WTC11 (cell line): Measurements from ENCODE around the gene MYO16. TPM values are rescaled to one million over a fixed set of nuclear protein-coding genes. Genes with fewer than 3 reads are reported as not detected.

Experiments
- ATAC-seq: fragments of 200-7000 bp; cut with Tn5 transposase; 2 replicates; pipeline ENCODE4 v1.10.0; 2021; ENCODE audit warnings: mild to moderate bottlenecking, moderate library complexity
- CTCF ChIA-PET: fragments of 300-600 bp; sonication (Branson Sonifier 250); formaldehyde crosslinking; loops from one replicate; lab custom pipeline; 2021; ENCODE audit warnings: antibody characterized with exemption; lab: Charles Lee
- POLR2A ChIA-PET: fragments of 350-600 bp; sonication (Branson Sonifier 250); formaldehyde crosslinking; loops from one replicate; lab custom pipeline; 2021; ENCODE audit warnings: antibody characterized with exemption; lab: Charles Lee
- DNase-seq: peaks from one replicate; pipeline ENCODE4 v3.0.0; 2021; ENCODE audit warnings: low spot score
- H3K27ac Mint-ChIP-seq: 2 replicates; pipeline ENCODE4 v1.8.0; 2021; ENCODE audit warnings: mixed read lengths
- H3K27me3 Mint-ChIP-seq: 2 replicates; pipeline ENCODE4 v1.8.0; 2021; ENCODE audit warnings: low read depth, mild to moderate bottlenecking, moderate library complexity, mixed read lengths
- H3K36me3 Mint-ChIP-seq: 2 replicates; pipeline ENCODE4 v1.8.0; 2021; ENCODE audit warnings: mixed read lengths
- H3K4me1 Mint-ChIP-seq: 2 replicates; pipeline ENCODE4 v1.8.0; 2022; ENCODE audit warnings: mixed read lengths
- H3K4me3 Mint-ChIP-seq: 2 replicates; pipeline ENCODE4 v1.8.0; 2021; ENCODE audit warnings: mild to moderate bottlenecking, moderate library complexity, mixed read lengths
- H3K9me3 Mint-ChIP-seq: 2 replicates; pipeline ENCODE4 v1.8.0; 2021; ENCODE audit warnings: mixed read lengths
- CREM ChIP-seq: sonication (generic); formaldehyde crosslinking; IDR thresholded peaks from 2 replicates; pipeline ENCODE4 v1.8.1; 2022; ENCODE audit warnings: mild to moderate bottlenecking, missing genetic modification reagents, moderate library complexity
- KAT7 ChIP-seq: sonication (generic); formaldehyde crosslinking; IDR thresholded peaks from 2 replicates; pipeline ENCODE4 v1.8.1; 2023; ENCODE audit warnings: missing genetic modification reagents, mild to moderate bottlenecking, borderline replicate concordance
- MXD4 ChIP-seq: fragments of 250-450 bp; sonication (Bioruptor Pico); IDR thresholded peaks from 2 replicates; pipeline ENCODE4 v1.8.0; 2021; ENCODE audit warnings: mild to moderate bottlenecking, moderate library complexity, borderline replicate concordance
- NR1H2 ChIP-seq: sonication (generic); formaldehyde crosslinking; IDR thresholded peaks from 2 replicates; pipeline ENCODE4 v1.9.0; 2021; ENCODE audit warnings: mild to moderate bottlenecking, moderate library complexity, missing genetic modification reagents
- TCF7 ChIP-seq: sonication (generic); formaldehyde crosslinking; IDR thresholded peaks from 2 replicates; pipeline ENCODE4 v1.8.0; 2022; ENCODE audit warnings: mild to moderate bottlenecking, low read depth, missing genetic modification reagents, moderate library complexity
- ZNF232 ChIP-seq: sonication (generic); formaldehyde crosslinking; IDR thresholded peaks from 2 replicates; pipeline ENCODE4 v1.8.0; 2022; ENCODE audit warnings: mild to moderate bottlenecking, missing genetic modification reagents
- ZNF263 ChIP-seq: sonication (generic); formaldehyde crosslinking; IDR thresholded peaks from 2 replicates; pipeline ENCODE4 v1.8.1; 2022; ENCODE audit warnings: low read depth, mild to moderate bottlenecking, moderate library complexity, missing genetic modification reagents
- ZNF423 ChIP-seq: fragments of 250-450 bp; sonication (Bioruptor Pico); IDR thresholded peaks from 2 replicates; pipeline ENCODE4 v2.1.2; 2022; ENCODE audit warnings: mild to moderate bottlenecking, moderate library complexity
- total RNA-seq: library from RNA; stranded (reverse); gene quantifications from 3 replicates; pipeline ENCODE4 v1.2.3, GENCODE V29; 2021
- TF ChIP-seq, protein P1 (sequence below): sonication (generic); formaldehyde crosslinking; IDR thresholded peaks from 2 replicates; pipeline ENCODE4 v1.8.0; 2022; ENCODE audit warnings: mild to moderate bottlenecking, missing genetic modification reagents
- TF ChIP-seq, protein P2 (sequence below): fragments of 250-450 bp; sonication (Bioruptor Pico); IDR thresholded peaks from 2 replicates; pipeline ENCODE4 v1.9.0; 2021; ENCODE audit warnings: mild to moderate bottlenecking
- TF ChIP-seq, protein P3 (sequence below): fragments of 200-600 bp; IDR thresholded peaks from 2 replicates; pipeline ENCODE4 v1.8.0; 2022; ENCODE audit warnings: antibody characterized with exemption
- TF ChIP-seq, protein P4 (sequence below): sonication (generic); formaldehyde crosslinking; IDR thresholded peaks from 2 replicates; pipeline ENCODE4 v1.8.0; 2023; ENCODE audit warnings: missing genetic modification reagents
- TF ChIP-seq, protein P5 (sequence below): sonication (generic); formaldehyde crosslinking; IDR thresholded peaks from 2 replicates; pipeline ENCODE4 v1.8.0; 2022; ENCODE audit warnings: missing genetic modification reagents
- TF ChIP-seq, protein P6 (sequence below): sonication (generic); formaldehyde crosslinking; IDR thresholded peaks from 2 replicates; pipeline ENCODE4 v1.8.1; 2023; ENCODE audit warnings: mild to moderate bottlenecking, missing genetic modification reagents, borderline replicate concordance
- TF ChIP-seq, protein P7 (sequence below): sonication (generic); formaldehyde crosslinking; IDR thresholded peaks from 2 replicates; pipeline ENCODE4 v1.8.0; 2022; ENCODE audit warnings: mild to moderate bottlenecking, missing genetic modification reagents
- TF ChIP-seq, protein P8 (sequence below): sonication (generic); formaldehyde crosslinking; IDR thresholded peaks from 2 replicates; pipeline ENCODE4 v1.8.1; 2023; ENCODE audit warnings: mild to moderate bottlenecking, missing genetic modification reagents, moderate library complexity

The MYO16 gene
- total RNA-seq, 1 experiment from 2014 or later = 0.09 TPM

DNA sequence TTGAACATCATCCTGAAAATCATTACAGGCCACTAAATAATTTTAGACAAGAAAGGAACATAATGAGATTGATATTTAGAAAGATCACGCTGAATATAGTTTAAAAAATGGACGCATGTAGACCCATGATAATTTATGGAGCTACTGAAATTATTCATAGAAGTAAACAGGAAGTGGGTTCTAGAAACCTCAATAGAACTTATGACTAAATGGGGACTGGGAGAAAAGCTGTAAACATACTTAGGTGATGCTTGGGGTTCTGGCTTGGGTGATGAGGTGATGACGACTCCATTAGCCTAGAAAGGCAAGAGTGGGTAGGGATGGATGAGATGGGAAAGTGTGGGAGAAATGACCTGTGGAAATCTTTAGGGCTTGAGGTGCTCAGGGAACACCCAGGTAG lies 484.0 kb downstream of the MYO16 start:
- no peaks in the 10 kb centered on the region for H3K36me3 Mint-ChIP-seq
- no peaks in the 10 kb centered on the region for H3K9me3 Mint-ChIP-seq
- no peaks in the 10 kb centered on the region for H3K27me3 Mint-ChIP-seq
- no peak for TF ChIP-seq CREM (CRISPR knock-in tag)
- TF ChIP-seq, protein P1, sequence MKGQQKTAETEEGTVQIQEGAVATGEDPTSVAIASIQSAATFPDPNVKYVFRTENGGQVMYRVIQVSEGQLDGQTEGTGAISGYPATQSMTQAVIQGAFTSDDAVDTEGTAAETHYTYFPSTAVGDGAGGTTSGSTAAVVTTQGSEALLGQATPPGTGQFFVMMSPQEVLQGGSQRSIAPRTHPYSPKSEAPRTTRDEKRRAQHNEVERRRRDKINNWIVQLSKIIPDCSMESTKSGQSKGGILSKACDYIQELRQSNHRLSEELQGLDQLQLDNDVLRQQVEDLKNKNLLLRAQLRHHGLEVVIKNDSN = no peak
- TF ChIP-seq, protein P2, sequence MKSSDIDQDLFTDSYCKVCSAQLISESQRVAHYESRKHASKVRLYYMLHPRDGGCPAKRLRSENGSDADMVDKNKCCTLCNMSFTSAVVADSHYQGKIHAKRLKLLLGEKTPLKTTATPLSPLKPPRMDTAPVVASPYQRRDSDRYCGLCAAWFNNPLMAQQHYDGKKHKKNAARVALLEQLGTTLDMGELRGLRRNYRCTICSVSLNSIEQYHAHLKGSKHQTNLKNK (CRISPR knock-in tag) = no peak
- TF ChIP-seq, protein P3, sequence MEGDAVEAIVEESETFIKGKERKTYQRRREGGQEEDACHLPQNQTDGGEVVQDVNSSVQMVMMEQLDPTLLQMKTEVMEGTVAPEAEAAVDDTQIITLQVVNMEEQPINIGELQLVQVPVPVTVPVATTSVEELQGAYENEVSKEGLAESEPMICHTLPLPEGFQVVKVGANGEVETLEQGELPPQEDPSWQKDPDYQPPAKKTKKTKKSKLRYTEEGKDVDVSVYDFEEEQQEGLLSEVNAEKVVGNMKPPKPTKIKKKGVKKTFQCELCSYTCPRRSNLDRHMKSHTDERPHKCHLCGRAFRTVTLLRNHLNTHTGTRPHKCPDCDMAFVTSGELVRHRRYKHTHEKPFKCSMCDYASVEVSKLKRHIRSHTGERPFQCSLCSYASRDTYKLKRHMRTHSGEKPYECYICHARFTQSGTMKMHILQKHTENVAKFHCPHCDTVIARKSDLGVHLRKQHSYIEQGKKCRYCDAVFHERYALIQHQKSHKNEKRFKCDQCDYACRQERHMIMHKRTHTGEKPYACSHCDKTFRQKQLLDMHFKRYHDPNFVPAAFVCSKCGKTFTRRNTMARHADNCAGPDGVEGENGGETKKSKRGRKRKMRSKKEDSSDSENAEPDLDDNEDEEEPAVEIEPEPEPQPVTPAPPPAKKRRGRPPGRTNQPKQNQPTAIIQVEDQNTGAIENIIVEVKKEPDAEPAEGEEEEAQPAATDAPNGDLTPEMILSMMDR = no peak
- TF ChIP-seq NR1H2 (CRISPR knock-in tag) = no peak
- ATAC-seq = no peak
- CTCF ChIA-PET = interaction anchor here (1.0 kb wide), 1 partner anchor 152 kb away, joined by 4 read pairs; no protein-coding TSS in a partner anchor
- no peaks in the 10 kb centered on the region for H3K4me1 Mint-ChIP-seq
- POLR2A ChIA-PET = no interaction called here
- no peak for DNase-seq
- no peak overlapping the region for H3K27ac Mint-ChIP-seq
- H3K4me3 Mint-ChIP-seq = no peak overlapping the region

DNA sequence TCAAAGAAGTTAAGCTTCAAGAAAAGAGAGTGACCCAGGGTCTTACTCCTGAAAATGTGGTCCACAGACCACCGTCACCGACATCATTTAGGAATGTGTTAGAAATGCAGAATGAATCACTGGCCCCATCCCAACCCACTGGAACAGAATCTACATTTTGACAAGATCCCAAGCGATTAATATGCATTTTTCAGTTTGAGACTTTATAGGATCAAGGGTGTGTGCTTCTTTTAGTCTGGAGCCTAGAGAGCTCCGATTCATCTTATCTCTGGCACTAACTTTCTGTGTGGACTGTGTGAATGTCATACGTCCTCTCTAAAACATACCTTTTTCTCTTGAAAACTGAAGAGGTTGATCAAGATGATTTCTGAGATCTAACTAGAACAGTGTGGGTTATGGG lies 484.8 kb downstream of the MYO16 start:
- no peak for DNase-seq
- no peaks in the 10 kb centered on the region for H3K4me1 Mint-ChIP-seq
- POLR2A ChIA-PET = interaction anchor here (0.6 kb wide), 1 partner anchor 38 kb away, joined by 4 read pairs; no protein-coding TSS in a partner anchor
- H3K27me3 Mint-ChIP-seq = no peaks in the 10 kb centered on the region
- H3K4me3 Mint-ChIP-seq = no peak overlapping the region
- TF ChIP-seq TCF7 (CRISPR knock-in tag) (no peak), ZNF423 (CRISPR knock-in tag) (no peak), NR1H2 (CRISPR knock-in tag) (no peak), ZNF263 (CRISPR knock-in tag) (no peak), KAT7 (CRISPR knock-in tag) (no peak), ZNF232 (CRISPR knock-in tag) (no peak), MXD4 (no peak)
- TF ChIP-seq, protein P4, sequence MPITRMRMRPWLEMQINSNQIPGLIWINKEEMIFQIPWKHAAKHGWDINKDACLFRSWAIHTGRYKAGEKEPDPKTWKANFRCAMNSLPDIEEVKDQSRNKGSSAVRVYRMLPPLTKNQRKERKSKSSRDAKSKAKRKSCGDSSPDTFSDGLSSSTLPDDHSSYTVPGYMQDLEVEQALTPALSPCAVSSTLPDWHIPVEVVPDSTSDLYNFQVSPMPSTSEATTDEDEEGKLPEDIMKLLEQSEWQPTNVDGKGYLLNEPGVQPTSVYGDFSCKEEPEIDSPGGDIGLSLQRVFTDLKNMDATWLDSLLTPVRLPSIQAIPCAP (CRISPR knock-in tag) = no peak
- TF ChIP-seq, protein P5, sequence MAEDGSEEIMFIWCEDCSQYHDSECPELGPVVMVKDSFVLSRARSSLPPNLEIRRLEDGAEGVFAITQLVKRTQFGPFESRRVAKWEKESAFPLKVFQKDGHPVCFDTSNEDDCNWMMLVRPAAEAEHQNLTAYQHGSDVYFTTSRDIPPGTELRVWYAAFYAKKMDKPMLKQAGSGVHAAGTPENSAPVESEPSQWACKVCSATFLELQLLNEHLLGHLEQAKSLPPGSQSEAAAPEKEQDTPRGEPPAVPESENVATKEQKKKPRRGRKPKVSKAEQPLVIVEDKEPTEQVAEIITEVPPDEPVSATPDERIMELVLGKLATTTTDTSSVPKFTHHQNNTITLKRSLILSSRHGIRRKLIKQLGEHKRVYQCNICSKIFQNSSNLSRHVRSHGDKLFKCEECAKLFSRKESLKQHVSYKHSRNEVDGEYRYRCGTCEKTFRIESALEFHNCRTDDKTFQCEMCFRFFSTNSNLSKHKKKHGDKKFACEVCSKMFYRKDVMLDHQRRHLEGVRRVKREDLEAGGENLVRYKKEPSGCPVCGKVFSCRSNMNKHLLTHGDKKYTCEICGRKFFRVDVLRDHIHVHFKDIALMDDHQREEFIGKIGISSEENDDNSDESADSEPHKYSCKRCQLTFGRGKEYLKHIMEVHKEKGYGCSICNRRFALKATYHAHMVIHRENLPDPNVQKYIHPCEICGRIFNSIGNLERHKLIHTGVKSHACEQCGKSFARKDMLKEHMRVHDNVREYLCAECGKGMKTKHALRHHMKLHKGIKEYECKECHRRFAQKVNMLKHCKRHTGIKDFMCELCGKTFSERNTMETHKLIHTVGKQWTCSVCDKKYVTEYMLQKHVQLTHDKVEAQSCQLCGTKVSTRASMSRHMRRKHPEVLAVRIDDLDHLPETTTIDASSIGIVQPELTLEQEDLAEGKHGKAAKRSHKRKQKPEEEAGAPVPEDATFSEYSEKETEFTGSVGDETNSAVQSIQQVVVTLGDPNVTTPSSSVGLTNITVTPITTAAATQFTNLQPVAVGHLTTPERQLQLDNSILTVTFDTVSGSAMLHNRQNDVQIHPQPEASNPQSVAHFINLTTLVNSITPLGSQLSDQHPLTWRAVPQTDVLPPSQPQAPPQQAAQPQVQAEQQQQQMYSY (CRISPR knock-in tag) = no peak
- TF ChIP-seq, protein P6, sequence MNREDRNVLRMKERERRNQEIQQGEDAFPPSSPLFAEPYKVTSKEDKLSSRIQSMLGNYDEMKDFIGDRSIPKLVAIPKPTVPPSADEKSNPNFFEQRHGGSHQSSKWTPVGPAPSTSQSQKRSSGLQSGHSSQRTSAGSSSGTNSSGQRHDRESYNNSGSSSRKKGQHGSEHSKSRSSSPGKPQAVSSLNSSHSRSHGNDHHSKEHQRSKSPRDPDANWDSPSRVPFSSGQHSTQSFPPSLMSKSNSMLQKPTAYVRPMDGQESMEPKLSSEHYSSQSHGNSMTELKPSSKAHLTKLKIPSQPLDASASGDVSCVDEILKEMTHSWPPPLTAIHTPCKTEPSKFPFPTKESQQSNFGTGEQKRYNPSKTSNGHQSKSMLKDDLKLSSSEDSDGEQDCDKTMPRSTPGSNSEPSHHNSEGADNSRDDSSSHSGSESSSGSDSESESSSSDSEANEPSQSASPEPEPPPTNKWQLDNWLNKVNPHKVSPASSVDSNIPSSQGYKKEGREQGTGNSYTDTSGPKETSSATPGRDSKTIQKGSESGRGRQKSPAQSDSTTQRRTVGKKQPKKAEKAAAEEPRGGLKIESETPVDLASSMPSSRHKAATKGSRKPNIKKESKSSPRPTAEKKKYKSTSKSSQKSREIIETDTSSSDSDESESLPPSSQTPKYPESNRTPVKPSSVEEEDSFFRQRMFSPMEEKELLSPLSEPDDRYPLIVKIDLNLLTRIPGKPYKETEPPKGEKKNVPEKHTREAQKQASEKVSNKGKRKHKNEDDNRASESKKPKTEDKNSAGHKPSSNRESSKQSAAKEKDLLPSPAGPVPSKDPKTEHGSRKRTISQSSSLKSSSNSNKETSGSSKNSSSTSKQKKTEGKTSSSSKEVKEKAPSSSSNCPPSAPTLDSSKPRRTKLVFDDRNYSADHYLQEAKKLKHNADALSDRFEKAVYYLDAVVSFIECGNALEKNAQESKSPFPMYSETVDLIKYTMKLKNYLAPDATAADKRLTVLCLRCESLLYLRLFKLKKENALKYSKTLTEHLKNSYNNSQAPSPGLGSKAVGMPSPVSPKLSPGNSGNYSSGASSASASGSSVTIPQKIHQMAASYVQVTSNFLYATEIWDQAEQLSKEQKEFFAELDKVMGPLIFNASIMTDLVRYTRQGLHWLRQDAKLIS (CRISPR knock-in tag) = no peak
- TF ChIP-seq, protein P7, sequence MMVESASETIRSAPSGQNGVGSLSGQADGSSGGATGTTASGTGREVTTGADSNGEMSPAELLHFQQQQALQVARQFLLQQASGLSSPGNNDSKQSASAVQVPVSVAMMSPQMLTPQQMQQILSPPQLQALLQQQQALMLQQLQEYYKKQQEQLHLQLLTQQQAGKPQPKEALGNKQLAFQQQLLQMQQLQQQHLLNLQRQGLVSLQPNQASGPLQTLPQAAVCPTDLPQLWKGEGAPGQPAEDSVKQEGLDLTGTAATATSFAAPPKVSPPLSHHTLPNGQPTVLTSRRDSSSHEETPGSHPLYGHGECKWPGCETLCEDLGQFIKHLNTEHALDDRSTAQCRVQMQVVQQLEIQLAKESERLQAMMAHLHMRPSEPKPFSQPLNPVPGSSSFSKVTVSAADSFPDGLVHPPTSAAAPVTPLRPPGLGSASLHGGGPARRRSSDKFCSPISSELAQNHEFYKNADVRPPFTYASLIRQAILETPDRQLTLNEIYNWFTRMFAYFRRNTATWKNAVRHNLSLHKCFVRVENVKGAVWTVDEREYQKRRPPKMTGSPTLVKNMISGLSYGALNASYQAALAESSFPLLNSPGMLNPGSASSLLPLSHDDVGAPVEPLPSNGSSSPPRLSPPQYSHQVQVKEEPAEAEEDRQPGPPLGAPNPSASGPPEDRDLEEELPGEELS (CRISPR knock-in tag) = no peak
- TF ChIP-seq, protein P8, sequence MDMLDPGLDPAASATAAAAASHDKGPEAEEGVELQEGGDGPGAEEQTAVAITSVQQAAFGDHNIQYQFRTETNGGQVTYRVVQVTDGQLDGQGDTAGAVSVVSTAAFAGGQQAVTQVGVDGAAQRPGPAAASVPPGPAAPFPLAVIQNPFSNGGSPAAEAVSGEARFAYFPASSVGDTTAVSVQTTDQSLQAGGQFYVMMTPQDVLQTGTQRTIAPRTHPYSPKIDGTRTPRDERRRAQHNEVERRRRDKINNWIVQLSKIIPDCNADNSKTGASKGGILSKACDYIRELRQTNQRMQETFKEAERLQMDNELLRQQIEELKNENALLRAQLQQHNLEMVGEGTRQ (CRISPR knock-in tag) = no peak
- TF ChIP-seq, protein P2 (CRISPR knock-in tag) = no peak
- CTCF ChIA-PET = interaction anchor here (1.0 kb wide), 1 partner anchor 153 kb away, joined by 4 read pairs; no protein-coding TSS in a partner anchor
- no peak for ATAC-seq
- no peaks in the 10 kb centered on the region for H3K36me3 Mint-ChIP-seq
- H3K27ac Mint-ChIP-seq = no peak overlapping the region
- H3K9me3 Mint-ChIP-seq = no peaks in the 10 kb centered on the region
